GM21576 (cell line): ENCODE data around the gene RHO.
"Not testable (repeated sequence)": the region's sequence is repeated elsewhere in the genome, so short reads cannot be mapped to it uniquely, and the experiment has no call there.

Source experiments
- ATAC-seq: cut with Tn5 transposase; IDR thresholded peaks from one replicate; pipeline ENCODE4 v1.9.1; 2021; ENCODE audit warnings: mild to moderate bottlenecking, moderate library complexity; ENCODE audit not compliant: unreplicated experiment

Gene RHO

GRCh38 chr3:129542747-129543146, 14.3 kb downstream of the RHO start:
- ATAC-seq, result no peak

GRCh38 chr3:129543156-129543790, 14.8 kb downstream of the RHO start, which contains the start of gene H1-8:
Gene H1-8 (plus strand): TSS chr3:129543175. CDS start chr3:129543219, 44 bp downstream.
- no peak for ATAC-seq

GRCh38 chr3:129543999-129544398, 15.6 kb downstream of the RHO start:
- ATAC-seq, result no peak

- ATAC-seq, result not testable (repeated sequence)
These were observed 17.5 kb downstream of the RHO start for GRCh38 chr3:129545951-129546350.

DNA sequence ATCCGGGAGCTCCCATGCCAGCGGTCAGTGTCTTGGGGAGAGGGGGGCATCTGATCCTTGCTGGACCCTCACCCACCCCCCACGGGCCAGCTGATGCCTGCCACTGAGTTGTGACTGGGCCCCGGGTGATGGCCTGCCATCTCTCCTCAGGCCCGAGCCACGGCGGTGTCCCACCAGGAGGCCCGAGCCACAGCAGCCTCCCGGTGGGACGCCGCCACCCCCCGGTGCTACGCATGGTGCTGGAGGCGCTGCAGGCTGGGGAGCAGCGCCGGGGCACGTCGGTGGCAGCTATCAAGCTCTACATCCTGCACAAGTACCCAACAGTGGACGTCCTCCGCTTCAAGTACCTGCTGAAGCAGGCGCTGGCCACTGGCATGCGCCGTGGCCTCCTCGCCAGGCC, 18.8 kb downstream of the RHO start:
- ATAC-seq, result no peak

DNA sequence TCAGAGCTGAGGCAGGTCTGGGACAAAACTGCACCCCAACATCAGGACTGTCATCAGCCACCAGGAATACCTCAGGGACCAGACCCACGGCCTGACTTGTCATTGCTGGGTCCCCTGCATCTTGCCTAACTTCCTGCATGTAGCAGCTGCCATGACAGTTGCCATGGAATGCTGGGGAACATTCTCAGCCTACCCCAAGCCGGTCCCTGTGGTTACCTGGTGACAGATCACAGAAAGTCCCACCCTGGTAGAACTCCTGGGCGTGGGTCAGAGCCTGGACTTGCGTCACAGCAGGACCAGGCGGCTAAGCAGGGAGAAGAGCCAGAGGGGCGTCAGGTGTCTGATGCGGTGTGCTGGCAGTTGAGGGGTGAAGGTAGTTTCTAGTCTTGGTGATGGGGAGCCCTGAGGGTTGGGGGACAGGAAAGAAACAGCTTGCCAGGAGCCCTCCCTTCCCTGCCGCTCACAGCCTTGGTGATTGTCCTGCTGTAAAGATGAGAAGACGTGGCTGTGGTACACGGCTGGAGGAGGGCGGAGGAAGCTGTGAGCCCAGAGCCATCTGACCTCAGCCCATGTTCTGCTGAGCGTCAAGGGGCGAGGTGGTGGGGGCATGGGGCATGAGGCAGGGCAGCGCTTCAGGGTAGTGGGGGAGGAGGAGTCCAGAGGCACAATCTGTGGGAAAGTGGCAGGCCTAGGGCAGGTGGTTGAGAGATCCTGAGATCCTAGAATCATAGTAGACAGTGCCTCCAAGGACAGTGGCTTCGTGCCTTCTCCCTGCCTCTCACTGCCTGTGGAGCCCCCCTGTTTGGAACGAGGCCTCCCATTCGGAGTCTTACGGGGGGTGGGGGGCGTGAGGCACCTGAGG, 19.9 kb downstream of the RHO start:
- no peak for ATAC-seq

DNA sequence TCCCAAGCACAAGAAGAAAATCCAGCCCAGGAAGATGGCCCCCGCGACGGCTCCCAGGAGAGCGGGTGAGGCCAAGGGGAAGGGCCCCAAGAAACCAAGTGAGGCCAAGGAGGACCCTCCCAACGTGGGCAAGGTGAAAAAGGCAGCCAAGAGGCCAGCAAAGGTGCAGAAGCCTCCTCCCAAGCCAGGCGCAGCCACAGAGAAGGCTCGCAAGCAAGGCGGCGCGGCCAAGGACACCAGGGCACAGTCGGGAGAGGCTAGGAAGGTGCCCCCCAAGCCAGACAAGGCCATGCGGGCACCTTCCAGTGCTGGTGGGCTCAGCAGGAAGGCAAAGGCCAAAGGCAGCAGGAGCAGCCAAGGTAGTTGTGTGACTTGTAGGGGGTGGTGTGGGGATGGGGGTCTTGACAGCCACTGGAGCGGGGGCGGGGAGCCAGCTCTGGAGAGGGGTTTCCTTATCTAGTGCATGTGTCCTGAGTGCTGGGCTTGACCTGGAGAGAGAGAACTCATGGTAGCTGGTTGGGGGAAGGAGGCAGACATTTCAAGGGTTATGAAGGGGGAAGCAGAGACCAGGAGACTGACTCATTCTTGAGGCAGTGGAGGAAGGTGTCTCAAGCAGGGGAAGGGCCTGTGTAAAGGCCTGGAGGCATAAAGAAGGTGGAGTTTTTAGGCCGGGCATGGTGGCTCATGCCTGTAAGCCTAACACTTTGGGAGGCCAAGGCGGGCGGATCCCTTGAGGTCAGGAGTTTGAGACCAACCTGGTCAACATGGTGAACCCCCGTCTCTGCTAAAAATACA, 20.8 kb downstream of the RHO start:
- no peak for ATAC-seq

DNA sequence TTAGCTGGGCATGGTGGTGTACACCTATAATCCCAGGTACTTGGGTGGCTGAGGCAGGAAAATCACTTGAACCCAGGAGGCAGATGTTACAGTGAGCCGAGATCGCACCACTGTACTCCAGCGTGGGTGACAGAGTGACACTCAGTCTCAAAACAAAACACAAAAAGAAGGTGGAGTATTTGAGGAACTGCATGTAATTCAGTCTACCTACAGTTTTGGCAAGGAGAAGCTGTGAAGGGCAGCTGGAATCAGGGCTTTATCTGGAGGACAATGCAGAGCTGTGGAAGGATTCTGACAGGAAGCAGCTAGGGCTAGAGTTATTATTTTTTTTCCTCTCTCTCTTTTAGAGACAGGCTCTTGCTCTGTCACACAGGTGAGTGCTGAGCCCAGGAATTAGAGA, 21.4 kb downstream of the RHO start:
- ATAC-seq, result no peak

- no peak for ATAC-seq
These were observed 24.0 kb downstream of the RHO start for GRCh38 chr3:129552287-129553050.

DNA sequence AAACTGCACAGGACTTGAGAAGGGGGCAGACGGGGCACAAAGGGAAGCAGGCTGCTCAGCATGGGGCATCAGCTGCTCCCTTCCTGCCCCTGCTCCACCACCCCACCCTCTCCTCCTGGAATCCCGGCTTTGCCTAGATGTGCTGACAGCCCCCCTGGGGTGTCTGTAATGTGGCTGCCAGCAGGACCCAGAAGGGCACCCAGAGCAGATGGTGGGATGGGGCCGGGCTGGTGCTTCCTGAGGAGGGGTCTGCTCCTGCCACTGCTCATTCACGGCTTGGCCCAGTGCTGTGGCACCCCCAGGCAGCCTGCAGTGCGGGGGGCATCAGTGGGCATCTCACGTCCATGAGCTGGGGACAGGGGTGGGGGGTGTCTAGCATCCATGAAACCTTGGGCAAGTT, 24.7 kb downstream of the RHO start:
- no peak for ATAC-seq

GRCh38 chr3:129553719-129554118, 25.3 kb downstream of the RHO start:
- no peak for ATAC-seq

DNA sequence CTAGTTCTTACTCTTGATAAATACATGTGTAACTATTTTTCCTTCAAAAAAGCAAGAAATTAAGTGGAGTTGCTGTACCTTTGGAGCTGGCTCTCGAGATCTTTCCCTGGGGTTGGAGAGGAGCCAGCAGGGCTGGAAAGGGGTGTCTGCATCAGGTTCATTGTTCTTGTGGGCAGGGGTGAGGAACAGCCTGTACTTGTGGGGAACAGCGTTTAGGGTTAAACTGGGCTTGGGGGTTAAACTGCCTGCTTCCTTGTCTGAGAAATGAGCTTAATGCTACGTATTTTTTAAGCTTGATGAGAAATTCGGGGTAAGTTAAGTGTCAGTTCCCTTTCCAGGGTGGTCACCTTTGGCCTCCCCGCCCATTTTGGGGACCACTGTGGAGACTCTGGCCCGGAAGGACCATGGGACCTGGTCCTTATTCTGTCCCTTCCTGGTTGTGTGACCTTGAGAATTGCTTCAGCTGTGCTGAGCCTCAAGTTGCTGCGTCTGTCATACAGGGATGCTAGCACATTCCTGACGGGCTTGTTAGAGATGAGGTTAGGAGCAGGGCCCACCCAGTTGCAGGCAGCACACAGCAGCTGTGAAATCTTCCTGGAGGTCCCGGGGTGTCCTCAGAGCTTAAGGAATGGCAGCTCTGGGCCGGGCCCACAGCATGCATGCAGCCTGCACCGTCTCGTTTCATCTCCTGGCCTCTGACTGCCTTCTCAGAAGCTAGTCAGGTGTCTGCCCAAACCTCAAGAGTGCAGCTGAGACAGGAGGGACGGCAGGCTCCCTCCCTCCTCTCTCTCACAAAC, 26.1 kb downstream of the RHO start:
- no peak for ATAC-seq

- no peak for ATAC-seq
These were observed 26.7 kb downstream of the RHO start for GRCh38 chr3:129555153-129555550.

DNA sequence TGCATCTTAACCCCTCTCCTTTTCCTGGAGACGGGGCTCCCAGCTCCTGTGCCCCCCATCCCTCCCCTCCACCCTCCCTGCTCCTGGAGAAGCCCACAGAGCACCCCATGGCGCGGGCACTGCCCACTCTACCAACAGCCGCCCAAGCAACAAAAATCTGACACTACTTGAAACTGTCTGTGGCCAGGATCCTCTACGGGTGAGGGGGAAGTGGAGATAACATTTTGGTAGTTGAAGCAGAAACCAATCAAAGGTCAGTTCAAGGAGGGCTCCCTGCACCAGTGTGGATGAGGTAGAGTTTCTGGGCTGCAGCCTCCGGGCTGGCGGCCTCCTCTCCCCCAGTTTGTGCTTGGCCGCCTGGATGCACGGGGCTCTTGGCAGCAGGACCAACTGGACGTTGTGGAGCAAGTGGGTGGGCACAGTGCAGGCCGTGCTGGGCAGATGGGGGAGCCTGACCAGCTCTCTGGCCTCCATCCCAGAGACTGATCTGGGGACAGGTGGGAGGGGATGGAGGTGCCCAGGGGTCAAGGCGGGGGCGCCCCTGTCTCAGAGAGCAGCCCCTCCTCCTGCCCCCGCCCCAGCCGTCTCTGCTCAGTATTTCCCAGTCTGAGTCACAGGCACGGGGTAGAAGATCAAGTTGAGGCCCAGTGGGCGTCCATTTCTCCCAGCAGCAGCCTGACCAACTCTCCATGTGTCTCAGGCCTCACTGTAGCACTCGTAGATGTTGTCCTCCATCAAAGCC, 27.3 kb downstream of the RHO start:
- ATAC-seq, result no peak

DNA sequence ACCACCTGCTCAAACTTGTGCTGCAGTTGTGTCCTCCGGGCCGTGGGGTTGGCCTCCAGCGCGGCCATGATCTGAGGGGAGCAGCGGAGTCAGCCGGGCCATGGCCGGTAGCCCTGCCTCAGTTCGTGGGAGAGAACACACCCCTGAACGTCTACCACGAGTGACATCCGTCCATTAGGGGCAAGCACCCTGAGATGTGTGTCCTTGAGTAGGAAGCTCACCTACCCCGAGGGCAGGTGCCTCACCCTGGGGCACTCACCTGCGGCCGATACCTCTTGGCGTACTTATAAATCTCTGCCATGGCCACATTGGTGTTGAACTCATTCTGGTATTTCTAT, 27.9 kb downstream of the RHO start:
- ATAC-seq, result no peak

GRCh38 chr3:129556890-129557547, 28.6 kb downstream of the RHO start:
- ATAC-seq, result no peak

DNA sequence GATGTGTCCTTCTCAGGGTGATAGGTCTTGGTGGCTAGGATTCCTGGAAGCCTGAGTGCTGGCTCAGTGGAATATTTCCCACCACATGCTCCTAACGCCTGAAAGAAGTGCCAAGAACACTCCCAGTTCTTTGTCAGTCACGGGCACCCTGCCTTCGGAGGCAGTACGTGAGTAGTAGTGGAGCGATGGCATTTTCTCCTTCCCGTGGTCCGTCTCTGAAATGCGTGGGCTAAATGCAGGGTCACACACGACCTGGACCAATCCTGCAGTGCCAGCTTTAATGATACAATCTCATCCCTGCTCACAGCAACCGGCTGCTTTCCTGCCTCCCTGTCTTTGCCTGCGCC, 29.1 kb downstream of the RHO start:
- no peak for ATAC-seq

GRCh38 chr3:129558081-129558771, 29.8 kb downstream of the RHO start:
- ATAC-seq, result no peak
